GM19452 (cell line): ENCODE data around the gene NT5C3A.

Experiments
- ATAC-seq: cut with Tn5 transposase; IDR thresholded peaks from one replicate; pipeline ENCODE4 v1.9.1; 2021; ENCODE audit not compliant: unreplicated experiment

The NT5C3A gene

GRCh38 chr7:33076737-33077136, 14.2 kb upstream of the NT5C3A start:
- ATAC-seq: peak; percentile 87

- no peak for ATAC-seq
These were observed 13.4 kb upstream of the NT5C3A start for GRCh38 chr7:33075818-33076518.

- ATAC-seq: no peak
These were observed 10.7 kb upstream of the NT5C3A start for GRCh38 chr7:33073243-33073642.

GRCh38 chr7:33072471-33072870, 9.9 kb upstream of the NT5C3A start:
- no peak for ATAC-seq

GRCh38 chr7:33070831-33071230, 8.3 kb upstream of the NT5C3A start:
- ATAC-seq: no peak

- no peak for ATAC-seq
These were observed 7.7 kb upstream of the NT5C3A start for GRCh38 chr7:33070277-33070676.

- ATAC-seq: no peak
These were observed 5.3 kb upstream of the NT5C3A start for GRCh38 chr7:33067921-33068320.

GRCh38 chr7:33066771-33067170, 4.2 kb upstream of the NT5C3A start:
- no peak for ATAC-seq

- ATAC-seq: no peak
These were observed 3.4 kb upstream of the NT5C3A start for GRCh38 chr7:33065981-33066380.

GRCh38 chr7:33062782-33063443, 337 bp upstream of the NT5C3A start:
- peak; percentile 95 for ATAC-seq

- no peak for ATAC-seq
These were observed 1.2 kb downstream of the NT5C3A start for GRCh38 chr7:33061282-33061937.

GRCh38 chr7:33059635-33060034, 2.9 kb downstream of the NT5C3A start:
- no peak for ATAC-seq

- ATAC-seq: no peak
These were observed 7.4 kb downstream of the NT5C3A start for GRCh38 chr7:33055158-33055557.

- no peak for ATAC-seq
These were observed 8.2 kb downstream of the NT5C3A start for GRCh38 chr7:33054261-33054964.

- no peak for ATAC-seq
These were observed 8.9 kb downstream of the NT5C3A start for GRCh38 chr7:33053721-33054120.

GRCh38 chr7:33050535-33051318, 11.8 kb downstream of the NT5C3A start:
- peak; percentile 55 for ATAC-seq

- ATAC-seq: no peak
These were observed 13.9 kb downstream of the NT5C3A start for GRCh38 chr7:33048704-33049103.

GRCh38 chr7:33048257-33048656, 14.3 kb downstream of the NT5C3A start:
- ATAC-seq: no peak

GRCh38 chr7:33044986-33045385, 17.6 kb downstream of the NT5C3A start:
- ATAC-seq: no peak

- no peak for ATAC-seq
These were observed 18.2 kb downstream of the NT5C3A start for GRCh38 chr7:33044401-33044718.
